Right ventricle myocardium inferior (tissue), 1 donor: Measurements from ENCODE around the gene MYO15B. TPM values are rescaled to one million over a fixed set of nuclear protein-coding genes. Genes with fewer than 3 reads are reported as not detected.

Experiments
- ATAC-seq: fragments of 200-7000 bp; cut with Tn5 transposase; one replicate; pipeline ENCODE4 v1.9.1; 2020; ENCODE audit warnings: mild to moderate bottlenecking, moderate library complexity
- DNase-seq: peaks from one replicate; pipeline ENCODE4 v3.0.0; 2021; ENCODE audit errors: missing footprints
- intact Hi-C: fragments of 100-400 bp; cut with DNase I; formaldehyde crosslinking; loops from one replicate; pipeline ENCODE4 v1.11.0; 2022
- total RNA-seq: library from RNA; stranded (reverse); fragmentation: NEBNext Ultra II Directional; extraction: Animal tissue kit (Norgen Biotek cat#: 25700); gene quantifications from one replicate; pipeline ENCODE4 v1.2.1, GENCODE V29; 2021
- donor health status: DM: no; HTN: yes; CAD: no; lungs with severe emphysema.

The MYO15B gene
- total RNA-seq, 1 donor from 2014 or later, result 43.7 TPM

DNA sequence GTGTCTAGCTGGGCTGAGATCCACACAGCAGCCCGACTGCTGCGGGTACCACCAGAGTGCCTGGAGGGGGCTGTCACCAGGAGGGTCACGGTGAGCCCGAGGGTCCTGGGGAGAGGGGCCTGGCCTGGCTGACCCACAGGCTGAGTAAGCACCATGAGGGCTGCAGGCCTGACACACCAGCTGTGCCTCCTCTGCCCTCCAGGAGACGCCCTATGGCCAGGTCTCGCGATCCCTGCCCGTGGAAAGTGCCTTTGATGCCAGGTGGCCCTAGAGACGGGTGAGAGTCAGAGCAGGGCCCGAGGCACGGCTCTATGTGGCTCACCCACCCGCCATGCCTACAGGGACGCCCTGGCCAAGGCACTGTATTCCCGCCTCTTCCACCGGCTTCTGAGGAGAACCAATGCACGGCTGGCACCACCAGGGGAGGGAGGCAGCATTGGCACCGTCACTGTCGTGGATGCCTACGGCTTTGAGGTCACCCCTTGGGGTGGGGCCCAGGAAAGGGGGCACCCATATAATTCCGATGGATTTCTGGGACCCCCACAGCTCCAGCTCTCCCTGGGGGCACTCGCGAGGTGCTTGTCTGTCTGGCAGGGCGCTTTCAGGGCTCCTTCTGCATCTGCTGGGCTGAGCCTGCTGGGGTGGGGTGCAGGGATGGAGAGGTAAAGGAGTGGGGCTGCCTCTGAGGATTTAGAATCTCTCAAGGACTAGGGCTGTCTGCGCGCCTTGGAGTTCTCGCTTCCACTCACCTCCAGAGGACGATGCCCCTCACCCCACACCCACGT, 7.1 kb downstream of the MYO15B start:
- no peak for DNase-seq
- intact Hi-C loops, result no loop called here
- no peak for ATAC-seq

DNA sequence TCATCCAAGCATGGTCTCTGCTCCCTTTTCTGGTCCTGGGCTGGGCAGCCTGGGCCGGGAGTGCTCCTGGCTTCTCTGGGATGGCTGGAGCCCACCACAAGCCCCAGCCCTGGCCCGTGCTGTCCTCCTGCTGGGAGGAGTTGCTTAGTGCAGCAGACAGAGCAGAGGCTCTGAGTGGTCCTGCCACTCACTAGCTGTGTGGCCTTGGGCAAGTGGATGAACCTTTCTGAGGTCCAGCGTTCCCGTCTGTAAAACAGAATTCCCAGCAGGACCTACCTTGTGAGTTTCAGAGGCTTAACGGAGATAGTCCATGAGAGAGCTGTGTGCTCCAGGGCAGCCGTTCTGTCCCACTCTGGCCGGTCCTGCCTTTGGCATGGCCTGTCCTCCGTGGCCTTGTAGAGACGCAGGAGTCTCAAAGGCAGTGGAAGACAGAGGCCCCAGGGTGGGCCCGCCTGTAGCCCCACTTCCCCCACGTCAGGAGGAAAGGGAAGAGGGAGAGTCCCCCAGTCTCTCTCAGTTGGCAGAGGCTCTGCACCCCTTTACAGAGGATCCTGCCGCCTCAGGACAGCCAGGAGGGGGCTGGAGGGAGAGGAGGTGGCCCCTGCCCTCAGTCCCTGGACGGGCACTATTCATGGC, 7.8 kb downstream of the MYO15B start:
- DNase-seq, result no peak
- ATAC-seq, result no peak
- intact Hi-C loops, result no loop called here

DNA sequence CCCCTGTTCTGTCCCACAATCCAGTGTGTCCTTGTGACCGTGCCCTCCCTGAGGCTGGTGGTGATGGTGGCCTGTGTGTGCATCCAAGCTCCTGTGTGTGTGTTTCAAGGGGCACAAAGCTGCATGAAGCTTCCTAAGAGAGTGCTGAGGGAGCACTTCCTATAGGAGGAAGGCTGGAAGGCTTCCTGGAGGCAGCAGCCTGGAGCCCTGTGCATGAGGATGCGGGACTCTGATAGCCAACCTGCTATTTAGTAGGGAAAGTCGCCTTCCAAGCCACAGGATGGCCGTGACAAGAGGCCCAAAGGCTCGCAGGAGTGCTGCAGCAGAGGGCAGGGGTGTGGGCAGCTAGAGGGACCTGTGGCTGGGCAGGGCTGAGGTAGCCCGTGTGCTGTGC, 8.3 kb downstream of the MYO15B start:
- DNase-seq, result no peak
- no peak for ATAC-seq
- intact Hi-C loops, result no loop called here

DNA sequence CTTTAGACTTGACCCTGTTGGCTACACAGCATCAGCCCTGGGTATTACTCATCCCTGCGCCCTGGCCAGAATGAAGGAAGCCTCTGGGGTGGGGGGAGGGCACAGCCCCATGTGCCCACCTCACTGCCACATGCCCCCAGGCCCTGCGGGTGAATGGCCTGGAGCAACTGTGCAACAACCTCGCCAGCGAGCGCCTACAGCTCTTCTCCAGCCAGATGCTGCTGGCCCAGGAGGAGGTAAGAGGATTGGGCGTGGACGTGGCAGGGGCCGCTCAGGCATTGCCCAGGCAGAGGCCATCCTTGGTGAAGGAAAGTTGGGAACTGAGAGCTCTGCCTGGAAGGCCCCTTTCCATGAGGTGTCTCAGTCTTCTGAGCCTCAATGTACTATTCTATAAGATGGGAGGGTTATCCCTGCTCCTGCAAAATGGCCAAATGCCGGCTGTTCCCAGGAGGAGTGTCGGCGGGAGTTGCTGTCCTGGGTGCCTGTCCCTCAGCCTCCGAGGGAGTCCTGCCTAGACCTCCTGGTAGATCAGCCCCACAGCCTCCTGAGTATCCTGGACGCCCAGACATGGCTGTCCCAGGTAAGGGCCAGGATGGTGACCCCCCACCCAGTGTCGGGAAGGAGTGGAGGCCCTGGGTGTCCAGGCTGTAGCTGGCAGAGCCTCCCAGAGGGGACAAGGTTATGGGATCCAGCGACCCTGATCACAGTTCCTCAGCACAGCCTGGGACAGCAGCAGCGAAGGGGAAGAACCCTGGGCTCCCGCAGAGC, 8.9 kb downstream of the MYO15B start:
- intact Hi-C loops, result no loop called here
- DNase-seq (no peak), ATAC-seq (no peak)

DNA sequence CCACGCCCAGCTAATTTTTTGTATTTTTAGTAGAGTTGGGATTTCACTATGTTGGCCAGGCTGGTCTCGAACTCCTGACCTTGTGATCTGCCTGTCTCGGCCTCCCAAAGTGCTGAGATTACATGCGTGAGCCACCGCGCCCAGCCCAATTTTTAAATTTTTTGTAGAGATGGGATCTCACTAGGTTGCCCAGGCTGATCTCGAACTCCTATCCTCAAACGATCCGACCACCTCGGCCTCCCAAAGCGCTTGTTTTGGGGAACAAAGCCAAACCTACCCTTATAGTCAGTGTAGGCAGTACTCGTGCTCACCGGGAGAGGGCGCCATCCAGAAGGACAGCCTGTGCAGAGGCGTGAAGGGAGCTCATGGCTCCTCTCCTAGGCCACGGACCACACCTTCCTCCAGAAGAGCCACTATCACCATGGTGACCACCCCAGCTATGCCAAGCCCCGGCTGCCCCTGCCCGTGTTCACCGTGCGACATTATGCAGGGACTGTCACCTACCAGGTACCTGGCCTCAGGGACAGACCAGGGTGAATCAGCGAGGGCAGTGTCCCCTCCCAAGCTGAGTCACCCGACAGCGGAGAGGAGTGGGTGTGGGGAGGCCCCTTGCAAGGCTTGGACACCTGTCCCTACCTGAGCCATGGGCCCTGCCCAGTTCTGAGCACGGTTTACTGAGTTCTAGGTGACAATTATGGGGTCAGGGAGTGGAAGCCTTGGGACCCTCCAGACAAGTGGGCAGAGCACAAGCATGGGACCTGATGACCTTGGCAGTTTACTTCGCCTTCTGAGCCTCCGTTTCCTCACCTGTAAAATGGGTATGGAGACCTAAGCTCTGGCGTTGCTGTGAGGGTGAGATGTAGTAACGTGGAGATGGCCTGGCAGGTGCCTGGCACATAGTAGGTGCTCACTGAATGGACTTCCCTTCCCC, 13.7 kb downstream of the MYO15B start:
- no peak for ATAC-seq
- intact Hi-C loops, result no loop called here
- DNase-seq, result no peak

DNA sequence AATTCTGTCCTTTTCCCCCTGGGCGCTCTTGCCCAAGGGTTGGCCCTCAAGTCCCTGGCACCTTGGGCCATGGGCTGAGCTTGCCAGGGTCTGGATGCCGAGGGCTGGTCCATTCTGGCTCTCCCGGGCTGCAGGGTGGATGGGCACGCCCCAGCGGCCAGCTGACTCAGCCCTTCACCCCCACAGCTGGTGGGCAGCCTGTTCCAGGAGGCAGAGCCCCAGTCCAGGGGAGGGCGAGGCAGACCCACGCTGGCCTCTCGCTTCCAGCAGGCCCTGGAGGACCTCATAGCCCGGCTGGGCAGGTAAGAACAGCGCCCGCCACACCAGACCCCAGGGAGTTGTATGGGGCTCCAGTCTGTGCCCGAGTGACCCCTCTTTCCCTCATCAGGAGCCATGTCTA, 15.0 kb downstream of the MYO15B start:
- intact Hi-C loops, result no loop called here
- ATAC-seq (no peak), DNase-seq (no peak)

DNA sequence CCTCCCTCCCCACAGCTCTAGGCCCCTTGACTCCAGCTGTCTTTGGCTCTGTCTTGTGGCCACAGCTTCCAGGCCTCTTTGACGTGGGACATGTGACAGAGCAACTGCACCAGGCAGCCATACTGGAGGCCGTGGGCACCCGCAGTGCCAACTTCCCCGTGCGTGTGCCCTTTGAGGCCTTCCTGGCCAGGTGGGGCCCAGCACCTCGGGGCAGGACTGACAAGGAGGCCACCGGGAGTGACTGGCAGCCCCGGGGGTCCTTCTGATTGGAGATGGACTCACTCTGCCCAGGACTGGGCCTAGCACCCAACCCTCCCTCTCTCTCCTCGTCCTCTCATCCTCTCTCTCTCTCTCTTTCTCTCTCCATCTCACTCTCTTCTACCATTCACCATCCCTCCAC, 15.5 kb downstream of the MYO15B start:
- intact Hi-C loops, result no loop called here
- ATAC-seq, result no peak
- no peak for DNase-seq

DNA sequence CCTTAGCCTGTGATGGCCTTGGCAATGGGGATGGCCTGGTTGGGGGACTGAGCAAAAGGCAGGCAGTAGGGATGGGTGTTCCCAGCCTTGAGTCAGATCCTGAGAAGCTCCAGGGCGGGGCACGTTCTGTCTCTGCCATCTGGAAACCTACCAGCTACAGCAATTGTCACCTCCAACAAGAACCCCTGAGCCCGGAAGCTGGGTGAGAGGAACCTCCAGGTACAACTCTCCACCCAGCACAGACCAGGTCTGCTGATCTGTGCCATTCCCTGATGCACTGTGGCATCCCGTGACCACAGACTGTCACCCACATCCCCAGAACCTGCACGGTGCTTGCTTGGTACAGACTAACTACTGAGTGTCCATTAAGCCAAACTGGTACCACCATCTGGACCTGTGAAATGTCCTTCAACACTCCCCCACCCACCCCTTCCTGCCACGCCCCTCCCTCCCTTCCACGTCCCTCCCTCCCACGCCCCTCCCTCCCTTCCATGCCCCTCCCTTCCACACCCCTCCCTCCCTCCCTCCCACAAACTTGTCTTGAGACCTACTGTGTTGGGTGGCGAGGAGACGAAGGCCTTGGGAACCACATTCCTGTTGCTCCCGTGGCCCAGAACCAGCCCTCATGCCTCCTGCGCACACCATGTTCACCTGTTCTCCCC, 16.6 kb downstream of the MYO15B start:
- intact Hi-C loops, result no loop called here
- DNase-seq, result no peak
- ATAC-seq, result no peak

DNA sequence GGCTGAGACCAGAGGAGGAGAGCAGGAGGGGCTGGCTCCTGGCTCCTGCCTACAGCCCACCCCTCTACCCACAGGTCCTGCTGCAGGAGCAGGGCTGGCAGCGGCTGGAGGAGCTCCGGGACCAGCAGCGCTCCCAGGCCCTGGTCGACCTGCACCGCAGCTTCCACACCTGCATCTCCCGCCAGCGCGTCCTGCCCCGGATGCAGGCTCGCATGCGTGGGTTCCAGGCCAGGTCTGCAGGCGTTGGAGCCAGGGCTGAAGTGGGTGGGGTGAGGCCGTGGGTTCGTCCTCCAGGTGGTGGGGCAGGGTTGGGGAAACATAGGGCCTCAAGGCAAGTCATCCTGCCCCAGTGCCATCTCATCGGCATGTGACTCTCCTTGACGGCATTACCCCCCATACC, 18.2 kb downstream of the MYO15B start:
- ATAC-seq (no peak), DNase-seq (no peak)
- intact Hi-C loops, result no loop called here

DNA sequence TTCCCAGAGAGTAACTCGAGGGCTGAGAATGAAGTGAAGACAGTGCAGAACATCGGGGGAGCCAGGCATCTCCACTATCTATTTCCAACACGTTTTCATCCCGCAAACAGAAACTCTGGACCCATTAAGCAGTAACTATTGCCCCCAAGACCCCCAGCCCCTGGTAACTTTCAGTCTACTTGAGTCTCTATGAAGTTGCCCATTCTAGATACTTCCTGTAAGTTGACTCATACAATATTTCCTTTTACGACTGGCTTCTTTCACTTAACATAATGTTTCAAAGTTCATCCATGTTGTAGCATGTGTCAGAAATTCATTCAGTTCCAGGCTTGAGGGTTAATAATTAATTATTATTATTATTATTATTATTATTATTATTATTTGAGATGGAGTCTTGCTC, 19.5 kb downstream of the MYO15B start:
- ATAC-seq, result no peak

DNA sequence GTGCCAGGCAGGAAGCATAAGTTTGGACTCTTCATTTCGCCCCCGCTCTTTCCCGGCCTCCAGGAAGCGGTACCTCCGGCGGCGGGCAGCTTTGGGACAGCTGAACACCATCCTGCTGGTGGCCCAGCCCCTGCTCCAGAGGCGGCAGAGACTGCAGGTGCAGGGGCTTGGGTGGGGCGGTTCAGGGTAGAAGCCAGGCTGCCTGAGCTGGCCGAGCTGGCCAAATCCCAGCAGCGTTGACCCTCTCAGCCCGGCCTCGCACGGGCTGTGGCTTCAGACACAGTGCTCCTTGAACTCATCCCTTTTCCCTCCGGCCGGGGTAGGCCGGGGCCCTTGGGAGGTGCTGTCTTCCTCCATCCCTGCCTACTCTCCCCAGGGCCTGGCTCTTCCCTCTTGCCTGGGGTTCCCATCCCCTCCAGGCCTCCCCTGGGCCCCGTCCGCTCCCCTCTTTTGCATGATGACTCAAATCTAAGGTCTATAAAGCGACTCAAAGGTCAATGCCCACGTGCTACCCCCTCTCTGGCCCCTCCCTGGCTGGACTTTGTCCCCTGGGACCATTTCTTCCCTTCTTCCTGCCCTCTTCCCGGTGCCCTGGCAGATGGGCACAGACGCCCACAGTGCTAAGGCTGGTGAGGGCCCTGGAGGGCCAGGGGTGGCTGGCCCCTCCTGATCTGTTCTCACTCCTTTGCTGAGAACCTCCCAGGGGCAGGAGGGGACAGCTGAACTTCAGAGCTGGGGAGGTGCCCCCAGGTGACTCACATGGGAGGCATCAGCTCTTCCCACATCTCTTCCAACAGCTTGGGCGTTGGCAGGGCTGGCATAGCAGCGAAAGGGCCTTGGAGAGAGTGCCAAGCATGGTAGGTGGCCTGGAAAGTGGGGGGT, 22.7 kb downstream of the MYO15B start:
- no peak for DNase-seq
- intact Hi-C loops, result no loop called here
- no peak for ATAC-seq

More for the DNA sequence above, 19.5 kb downstream of the MYO15B start:
- no peak for DNase-seq
- intact Hi-C loops, result no loop called here

DNA sequence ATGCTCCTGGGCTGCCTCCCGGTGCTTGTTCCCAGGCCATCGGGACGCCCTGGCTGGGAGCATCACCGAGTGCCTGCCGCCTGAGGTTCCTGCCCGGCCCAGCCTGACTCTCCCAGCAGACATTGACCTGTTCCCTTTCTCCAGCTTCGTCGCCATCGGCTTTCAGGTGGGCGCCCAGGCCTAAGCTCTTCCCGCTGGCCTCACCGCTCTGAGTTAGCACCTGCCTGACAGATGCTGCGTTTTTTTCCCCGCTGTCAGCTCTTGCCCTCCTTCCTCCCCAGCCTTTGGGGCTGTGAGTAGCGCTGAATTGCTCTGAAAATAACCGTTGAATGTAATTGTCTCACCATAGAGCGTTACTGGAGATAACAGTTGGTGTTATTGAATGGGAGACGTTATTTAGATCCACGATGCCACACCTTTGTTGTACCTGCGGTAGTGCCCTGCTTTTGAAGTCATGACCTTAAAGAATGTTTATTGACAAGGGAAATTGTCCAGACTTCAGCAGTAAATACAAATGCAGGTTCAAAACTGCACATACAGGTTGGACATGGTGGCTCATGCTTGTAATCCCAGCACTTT, 24.3 kb downstream of the MYO15B start:
- ATAC-seq, result no peak
- DNase-seq, result no peak
- intact Hi-C loops, result no loop called here

DNA sequence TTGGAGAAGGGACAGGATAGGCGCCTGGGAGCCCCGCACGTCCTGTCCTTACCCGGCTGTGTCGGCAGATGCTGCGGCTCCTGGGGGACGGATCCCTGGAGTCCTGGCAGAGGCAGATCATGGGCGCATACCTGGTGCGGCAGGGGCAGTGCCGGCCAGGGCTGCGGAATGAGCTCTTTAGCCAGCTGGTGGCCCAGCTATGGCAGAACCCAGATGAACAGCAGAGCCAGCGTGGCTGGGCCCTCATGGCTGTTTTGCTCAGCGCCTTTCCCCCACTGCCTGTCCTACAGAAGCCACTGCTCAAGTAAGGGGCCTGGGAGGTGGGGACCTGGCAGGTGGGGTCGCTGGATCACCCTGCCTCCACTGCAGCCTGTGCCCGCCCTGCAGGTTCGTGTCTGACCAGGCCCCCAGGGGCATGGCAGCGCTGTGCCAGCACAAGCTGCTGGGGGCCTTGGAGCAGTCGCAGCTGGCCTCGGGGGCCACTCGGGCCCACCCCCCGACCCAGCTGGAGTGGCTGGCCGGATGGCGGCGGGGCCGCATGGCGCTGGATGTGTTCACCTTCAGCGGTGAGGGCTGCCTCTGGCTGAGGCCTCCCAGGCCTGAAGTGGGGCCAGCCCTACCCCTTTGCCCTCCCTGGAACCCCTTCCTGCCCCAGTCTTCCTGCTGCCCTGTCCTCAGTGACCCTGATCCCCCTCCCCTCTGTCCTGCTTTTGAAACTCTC, 25.5 kb downstream of the MYO15B start:
- DNase-seq (no peak), ATAC-seq (no peak)

DNA sequence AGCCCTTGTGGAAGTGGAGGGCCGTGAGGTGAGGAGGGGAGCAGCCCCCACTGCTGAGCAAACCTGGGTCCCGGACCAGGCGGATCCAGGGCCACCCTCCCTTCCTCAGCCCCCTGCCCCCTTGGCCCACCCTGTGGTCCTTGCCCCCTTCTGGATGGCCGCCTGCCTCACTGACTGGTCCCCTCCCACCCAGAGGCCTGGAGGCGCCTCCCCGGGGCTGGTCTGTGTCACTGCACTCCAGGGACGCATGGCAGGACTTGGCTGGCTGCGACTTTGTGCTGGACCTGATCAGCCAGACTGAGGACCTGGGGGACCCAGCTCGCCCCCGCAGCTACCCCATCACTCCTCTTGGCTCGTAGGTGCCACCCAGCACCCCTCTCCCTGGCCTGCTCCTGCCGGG, 26.4 kb downstream of the MYO15B start:
- intact Hi-C loops, result no loop called here
- no peak for DNase-seq

More for the DNA sequence above, 25.5 kb downstream of the MYO15B start:
- intact Hi-C loops, result no loop called here

DNA sequence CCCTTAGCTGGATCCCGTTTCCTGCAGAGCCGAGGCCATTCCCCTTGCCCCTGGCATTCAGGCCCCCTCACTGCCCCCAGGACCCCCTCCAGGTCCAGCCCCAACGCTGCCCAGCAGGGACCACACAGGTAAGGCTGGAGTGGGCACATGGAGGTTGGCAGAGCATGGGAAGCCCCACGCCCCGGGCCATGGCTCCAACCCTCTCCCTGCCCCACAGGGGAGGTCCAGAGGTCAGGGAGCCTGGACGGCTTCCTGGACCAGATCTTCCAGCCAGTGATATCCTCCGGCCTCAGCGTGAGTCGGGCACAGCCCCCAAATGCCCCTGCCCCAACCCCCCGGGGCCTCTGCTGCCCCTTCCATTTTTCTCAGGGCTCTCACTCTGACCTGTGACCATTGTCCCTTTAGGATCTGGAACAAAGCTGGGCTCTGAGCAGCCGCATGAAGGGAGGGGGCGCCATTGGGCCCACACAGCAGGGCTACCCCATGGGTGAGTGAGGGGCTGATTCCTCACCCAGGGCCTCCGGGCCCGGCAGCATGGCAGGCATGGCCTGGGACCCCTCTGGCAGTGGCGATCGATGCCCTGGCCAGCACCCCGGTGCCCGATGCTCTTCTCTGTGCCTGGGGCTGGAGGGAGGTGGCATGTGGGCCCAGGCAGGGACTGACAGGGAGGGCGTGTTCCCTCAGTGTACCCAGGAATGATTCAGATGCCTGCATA, 27.1 kb downstream of the MYO15B start:
- no peak for DNase-seq
- intact Hi-C loops, result no loop called here

More for the DNA sequence above, 26.4 kb downstream of the MYO15B start:
- ATAC-seq, result no peak

DNA sequence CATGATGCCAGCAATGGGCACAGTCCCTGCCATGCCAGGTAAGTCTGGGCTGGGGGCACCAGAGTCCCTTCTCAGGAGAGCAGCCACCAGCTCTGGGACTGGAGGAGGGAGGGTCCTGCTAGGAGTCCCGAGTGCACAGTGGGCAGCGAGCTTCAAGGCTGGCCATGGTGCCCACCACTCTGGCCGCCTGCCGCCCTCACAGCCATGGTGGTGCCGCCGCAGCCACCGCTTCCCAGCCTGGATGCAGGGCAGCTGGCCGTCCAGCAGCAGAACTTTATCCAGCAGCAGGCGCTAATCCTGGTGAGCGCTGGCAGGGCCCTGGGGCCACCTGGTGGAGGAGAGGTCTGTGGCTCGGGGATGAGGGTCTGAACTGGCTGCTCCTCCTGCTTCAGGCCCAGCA, 27.7 kb downstream of the MYO15B start:
- intact Hi-C loops, result no loop called here
- no peak for DNase-seq
- no peak for ATAC-seq

More for the DNA sequence above, 27.1 kb downstream of the MYO15B start:
- ATAC-seq, result no peak
